NCI-H1930 (cell line): ENCODE results near the gene RPL39L.
"Not testable (repeated sequence)": the region's sequence is repeated elsewhere in the genome, so short reads cannot be mapped to it uniquely, and the experiment has no call there.

Source experiments
- DNase-seq, 2 experiments: peaks; one replicate each; lab custom pipeline; 2025; lab: John Stamatoyannopoulos, UW

RPL39L gene

GRCh38 chr3:187136936-187137335 is 2.4 kb downstream of the RPL39L start:
- no peak for DNase-seq

GRCh38 chr3:187136337-187136736 is 3.0 kb downstream of the RPL39L start:
- DNase-seq, result no peak

GRCh38 chr3:187135172-187135690 is 4.1 kb downstream of the RPL39L start:
- DNase-seq, result not testable (repeated sequence)

- not testable (repeated sequence) for DNase-seq
Measured at GRCh38 chr3:187133181-187133580, 6.1 kb downstream of the RPL39L start.

GRCh38 chr3:187132666-187133065 is 6.6 kb downstream of the RPL39L start:
- no peak for DNase-seq

GRCh38 chr3:187131981-187132380 is 7.3 kb downstream of the RPL39L start:
- DNase-seq, result no peak

GRCh38 chr3:187130346-187131066 is 8.8 kb downstream of the RPL39L start:
- DNase-seq, result no peak

- no peak for DNase-seq
Measured at GRCh38 chr3:187125319-187126031, 13.8 kb downstream of the RPL39L start.

- DNase-seq, result no peak
Measured at GRCh38 chr3:187122261-187122660, 17.0 kb downstream of the RPL39L start.

GRCh38 chr3:187120326-187120725 is 19.0 kb downstream of the RPL39L start:
- no peak for DNase-seq

GRCh38 chr3:187114511-187114910 is 24.8 kb downstream of the RPL39L start:
- DNase-seq, result no peak

GRCh38 chr3:187112934-187113793 is 26.1 kb downstream of the RPL39L start:
- no peak for DNase-seq

- no peak for DNase-seq
Measured at GRCh38 chr3:187110156-187110555, 29.1 kb downstream of the RPL39L start.

GRCh38 chr3:187107989-187108388 is 31.3 kb downstream of the RPL39L start:
- DNase-seq, result no peak

- DNase-seq, result no peak
Measured at GRCh38 chr3:187105700-187106099, 33.6 kb downstream of the RPL39L start.

GRCh38 chr3:187104933-187105332 is 34.4 kb downstream of the RPL39L start:
- no peak for DNase-seq

GRCh38 chr3:187104342-187104741 is 35.0 kb downstream of the RPL39L start:
- DNase-seq, result no peak

- no peak for DNase-seq
Measured at GRCh38 chr3:187103251-187103650, 36.0 kb downstream of the RPL39L start.

GRCh38 chr3:187102073-187102634 is 37.1 kb downstream of the RPL39L start:
- DNase-seq, result no peak

GRCh38 chr3:187101184-187102072 is 37.9 kb downstream of the RPL39L start:
- DNase-seq, result no peak

GRCh38 chr3:187098923-187099512 is 40.3 kb downstream of the RPL39L start:
- DNase-seq, result no peak
